T-helper 2 cell treated with Interferon-gamma antibody and Interleukin-4, amounts not matched to agents 5 μg/mL and 100 μg/mL, for 36 hours (primary cell): ENCODE measurements around the gene PLA2G2A.

Experiments used
- DNase-seq: peaks from one replicate; pipeline ENCODE4 v3.0.0; 2021; ENCODE audit warnings: low spot score
- H3K27ac Mint-ChIP-seq: one replicate; pipeline ENCODE4 v1.8.0; 2021; ENCODE audit warnings: mild to moderate bottlenecking, mixed read lengths
- H3K27me3 Mint-ChIP-seq: one replicate; pipeline ENCODE4 v1.8.0; 2021; ENCODE audit warnings: low read depth, mixed read lengths
- H3K36me3 Mint-ChIP-seq: one replicate; pipeline ENCODE4 v1.8.0; 2021; ENCODE audit warnings: low read depth, mixed read lengths
- H3K4me1 Mint-ChIP-seq: one replicate; pipeline ENCODE4 v1.8.0; 2021; ENCODE audit warnings: low read depth, mixed read lengths
- H3K4me3 Mint-ChIP-seq: one replicate; pipeline ENCODE4 v1.8.0; 2022; ENCODE audit warnings: mild to moderate bottlenecking, moderate library complexity, mixed read lengths
- H3K9me3 Mint-ChIP-seq: one replicate; pipeline ENCODE4 v1.8.0; 2021; ENCODE audit warnings: mixed read lengths

PLA2G2A gene

DNA sequence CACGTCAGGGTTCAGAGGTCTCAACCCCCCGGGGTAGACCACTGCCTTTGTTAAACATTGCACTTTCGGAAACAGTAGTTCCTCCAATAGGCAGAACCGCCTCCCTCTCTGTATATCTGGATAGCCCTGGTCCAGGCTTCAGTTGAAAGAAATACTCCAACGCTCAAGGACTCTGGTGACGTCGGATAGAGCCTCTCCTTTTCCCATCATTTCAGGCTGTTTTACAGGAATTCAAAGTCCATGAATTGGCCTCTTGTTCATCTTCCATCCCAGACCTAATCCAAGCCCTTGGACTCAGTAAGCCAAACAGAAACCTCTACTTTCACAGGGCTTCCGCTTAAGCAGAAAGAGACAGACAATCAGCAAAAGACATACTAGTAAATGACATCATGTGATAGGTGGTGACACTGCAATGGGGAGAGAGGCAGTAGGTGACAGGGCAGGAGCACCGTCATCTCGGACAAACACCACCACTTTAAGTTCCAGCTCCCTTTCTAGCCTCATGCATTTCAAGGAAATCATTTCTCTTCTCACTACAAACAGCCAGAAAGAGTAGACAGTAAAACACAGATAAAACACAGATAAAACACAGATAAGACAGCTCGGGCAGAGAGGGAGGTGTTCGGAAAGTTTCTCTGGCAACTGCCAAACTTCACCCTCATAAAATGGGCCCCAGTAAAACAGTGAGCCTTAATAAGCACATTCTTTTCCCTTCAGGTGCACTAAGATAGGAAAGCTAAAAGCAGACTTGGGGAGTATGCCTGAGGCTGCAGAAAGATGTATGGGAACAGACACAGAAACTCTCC, 2.3 kb upstream of the PLA2G2A start:
- DNase-seq = no peak
- Mint-ChIP-seq H3K9me3 (no peaks in the 10 kb centered on the region), H3K27me3 (peaks cover 13% of the 10 kb centered on the region), H3K4me1 (peaks cover 8% of the 10 kb centered on the region), H3K27ac (peak overlapping the region; percentile 71), H3K4me3 (no peak overlapping the region), H3K36me3 (no peaks in the 10 kb centered on the region)

DNA sequence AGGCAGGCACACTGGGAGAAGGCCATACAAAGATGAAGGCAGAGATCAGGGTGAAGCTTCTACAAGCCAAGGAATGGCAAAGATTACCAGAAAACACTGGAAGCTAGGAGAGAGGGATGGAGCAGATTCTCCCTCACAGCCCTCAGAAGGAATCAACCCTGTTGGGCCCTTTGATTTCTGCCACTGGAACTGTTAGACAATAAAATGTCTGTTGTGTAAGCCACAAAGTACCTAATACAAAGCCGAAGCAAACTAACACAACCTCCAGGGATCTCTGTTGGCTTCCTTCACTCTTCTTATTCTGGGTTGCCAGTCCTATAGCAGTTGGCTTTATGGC, 1.7 kb upstream of the PLA2G2A start:
- no peak for DNase-seq

DNA sequence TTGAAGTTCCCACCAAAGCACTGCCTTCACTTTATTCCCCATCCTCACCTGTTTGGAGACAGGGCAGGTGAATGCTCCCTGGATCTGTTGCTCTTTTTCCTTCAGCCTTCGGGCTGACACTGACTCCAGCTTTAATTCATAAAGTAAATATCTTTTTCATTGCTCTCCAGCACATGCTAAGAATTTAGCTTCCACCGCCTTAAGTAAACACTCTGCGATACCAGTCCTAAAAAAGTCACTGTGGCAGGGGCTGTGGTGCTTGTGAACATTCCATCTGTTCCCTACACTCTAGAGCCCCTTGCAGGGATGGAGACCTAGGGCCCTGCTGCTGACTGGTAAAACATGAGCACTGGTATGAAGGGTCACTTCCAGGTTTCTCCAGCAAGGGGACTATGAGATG, 896 bp upstream of the PLA2G2A start:
- no peak for DNase-seq
- Mint-ChIP-seq H3K27me3 (peaks cover 17% of the 10 kb centered on the region), H3K4me3 (no peak overlapping the region), H3K9me3 (no peaks in the 10 kb centered on the region), H3K27ac (no peak overlapping the region), H3K4me1 (peaks cover 8% of the 10 kb centered on the region), H3K36me3 (no peaks in the 10 kb centered on the region)

More for the DNA sequence above, 1.7 kb upstream of the PLA2G2A start:
- no peak overlapping the region for H3K27ac Mint-ChIP-seq
- H3K27me3 Mint-ChIP-seq = peaks cover 17% of the 10 kb centered on the region
- no peaks in the 10 kb centered on the region for H3K9me3 Mint-ChIP-seq
- H3K4me1 Mint-ChIP-seq = peaks cover 8% of the 10 kb centered on the region
- H3K4me3 Mint-ChIP-seq = no peak overlapping the region
- no peaks in the 10 kb centered on the region for H3K36me3 Mint-ChIP-seq

DNA sequence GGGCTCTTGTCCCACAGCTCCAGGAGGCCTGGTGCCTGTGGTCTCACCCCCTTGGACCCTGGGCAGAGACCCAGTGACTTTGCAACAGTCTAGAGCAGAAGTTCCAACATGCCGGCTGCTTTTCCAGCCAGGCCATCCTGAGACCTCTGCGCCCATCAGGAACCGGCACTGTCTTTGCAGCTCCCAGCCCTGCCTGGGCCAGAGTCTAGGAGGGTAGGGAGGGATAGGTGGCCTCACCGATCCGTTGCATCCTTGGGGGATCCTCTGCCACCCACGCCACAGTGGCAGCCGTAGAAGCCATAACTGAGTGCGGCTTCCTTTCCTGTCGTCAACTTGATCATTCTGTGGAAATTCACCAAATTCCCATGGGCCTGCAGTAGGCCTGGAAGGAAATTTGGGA, 1.3 kb downstream of the PLA2G2A start:
- Mint-ChIP-seq H3K4me3 (no peak overlapping the region), H3K27me3 (peaks cover 28% of the 10 kb centered on the region), H3K36me3 (no peaks in the 10 kb centered on the region), H3K9me3 (no peaks in the 10 kb centered on the region), H3K27ac (no peak overlapping the region), H3K4me1 (peaks cover 8% of the 10 kb centered on the region)
- DNase-seq = no peak

DNA sequence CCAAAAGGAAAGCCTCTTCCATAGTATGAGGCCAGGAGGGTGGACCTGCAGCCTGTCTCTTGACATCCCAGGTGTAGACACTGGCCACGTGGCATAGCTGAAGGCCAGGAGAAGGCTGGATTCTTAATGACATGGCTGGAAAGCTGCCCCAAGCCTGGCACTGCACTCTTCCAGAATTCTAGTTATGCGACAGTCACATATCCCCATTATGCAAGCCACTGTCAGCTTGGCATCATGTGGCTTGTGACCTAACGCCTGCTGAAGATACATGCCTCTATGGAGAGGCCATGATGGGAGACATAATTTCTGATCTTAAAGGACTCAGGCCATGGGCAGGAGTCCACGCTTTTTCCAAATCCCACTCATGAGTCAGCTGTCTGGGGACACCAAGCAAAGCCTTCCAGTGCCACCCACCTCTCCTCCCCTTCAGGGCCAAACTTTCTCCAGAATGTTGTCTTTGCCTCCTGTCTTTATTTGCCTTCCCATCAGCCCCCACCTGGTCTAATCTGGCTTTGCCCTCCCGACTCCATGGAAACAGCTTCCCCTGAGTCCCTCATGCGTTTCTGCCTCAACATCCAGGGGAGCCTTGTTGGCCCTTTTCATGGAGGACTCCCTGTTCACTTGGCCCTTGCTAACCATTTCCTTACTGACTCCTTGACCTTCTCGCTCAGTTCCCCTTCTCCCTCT, 3.0 kb downstream of the PLA2G2A start:
- DNase-seq = no peak
- Mint-ChIP-seq H3K36me3 (no peaks in the 10 kb centered on the region), H3K27ac (no peak overlapping the region), H3K4me1 (peaks cover 2% of the 10 kb centered on the region), H3K27me3 (peaks cover 24% of the 10 kb centered on the region), H3K9me3 (no peaks in the 10 kb centered on the region), H3K4me3 (no peak overlapping the region)

DNA sequence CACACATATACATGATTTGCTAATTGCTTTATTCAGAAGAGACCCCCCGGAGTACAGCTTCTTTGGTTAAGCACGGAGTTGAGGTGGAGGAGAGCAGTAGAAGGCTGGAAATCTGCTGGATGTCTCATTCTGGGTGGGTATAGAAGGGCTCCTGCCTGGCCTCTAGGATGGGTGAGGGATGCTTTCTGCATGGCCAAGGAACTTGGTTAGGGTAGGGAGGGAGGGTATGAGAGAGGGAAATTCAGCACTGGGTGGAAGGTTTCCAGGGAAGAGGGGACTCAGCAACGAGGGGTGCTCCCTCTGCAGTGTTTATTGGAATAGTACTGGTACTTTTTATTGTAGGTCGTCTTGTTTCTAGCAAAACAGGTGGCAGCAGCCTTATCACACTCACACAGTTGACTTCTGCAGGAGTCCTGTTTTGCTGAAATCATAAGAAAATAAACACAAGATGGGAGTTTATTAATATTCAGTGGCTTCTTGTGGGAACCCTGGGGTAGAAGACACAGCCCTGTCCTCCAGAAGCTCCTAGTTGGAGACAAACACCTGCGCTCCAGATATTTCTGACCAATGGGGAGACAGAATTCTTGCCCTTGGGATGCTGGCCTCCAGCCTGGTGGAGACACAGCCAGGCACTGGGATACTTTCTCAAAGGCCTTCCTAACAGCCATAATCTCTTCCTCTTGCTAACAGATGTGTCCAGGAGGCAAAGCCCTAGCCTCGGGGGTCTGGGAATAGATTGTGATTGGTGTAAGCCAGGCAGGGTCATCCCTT, 3.8 kb downstream of the PLA2G2A start:
- H3K4me3 Mint-ChIP-seq = no peak overlapping the region
- H3K27ac Mint-ChIP-seq = no peak overlapping the region
- H3K36me3 Mint-ChIP-seq = no peaks in the 10 kb centered on the region
- peaks cover 24% of the 10 kb centered on the region for H3K27me3 Mint-ChIP-seq
- no peak for DNase-seq
- H3K4me1 Mint-ChIP-seq = no peaks in the 10 kb centered on the region
- no peaks in the 10 kb centered on the region for H3K9me3 Mint-ChIP-seq

DNA sequence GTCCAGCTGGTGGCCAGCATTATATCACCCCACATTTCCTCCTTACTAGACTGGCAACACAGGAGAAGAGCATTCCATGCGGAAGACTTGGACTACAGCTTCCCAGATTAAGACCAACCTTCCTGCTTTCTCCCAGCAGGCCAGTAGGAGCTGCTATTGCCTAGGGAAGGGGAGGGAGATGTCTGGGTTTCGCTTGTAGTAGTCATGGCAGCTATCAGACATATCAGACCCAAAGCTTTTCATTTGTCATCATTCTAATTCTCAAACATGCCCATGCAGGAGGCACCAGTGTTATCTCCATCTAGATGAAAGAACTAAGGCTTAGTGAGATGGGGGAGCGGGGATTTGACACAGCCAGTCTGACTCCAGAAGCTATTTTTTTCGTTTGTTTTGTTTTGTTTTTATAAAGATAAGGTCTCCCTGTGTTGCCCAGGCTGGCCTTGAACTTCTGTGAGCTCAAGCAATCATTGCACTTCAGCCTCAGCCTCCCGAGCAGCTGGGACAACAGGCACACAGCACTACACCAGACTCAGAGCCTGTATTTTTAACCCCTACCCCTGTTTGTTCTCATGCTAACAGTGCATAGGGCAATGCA, 4.5 kb downstream of the PLA2G2A start:
- H3K4me1 Mint-ChIP-seq = no peaks in the 10 kb centered on the region
- DNase-seq = peak; percentile 28

DNA sequence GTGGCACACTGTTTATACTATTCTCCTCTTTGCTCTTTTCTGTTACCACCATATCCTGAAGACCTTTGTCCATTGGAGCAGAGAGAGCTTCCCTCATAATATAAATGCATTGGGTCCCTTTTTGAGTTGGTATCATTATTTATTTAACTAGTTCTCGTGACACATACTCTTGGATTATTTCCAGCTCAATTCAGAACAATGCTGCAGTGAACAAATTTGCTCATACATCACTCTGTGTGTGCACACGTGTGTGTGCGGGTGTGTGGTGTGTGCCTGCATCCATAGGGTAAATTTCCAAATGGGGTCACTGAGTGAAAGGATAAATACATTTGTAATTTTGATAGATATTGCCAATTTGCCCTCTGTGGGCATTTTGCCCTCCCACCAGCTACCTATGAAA, 5.8 kb downstream of the PLA2G2A start:
- no peak overlapping the region for H3K4me3 Mint-ChIP-seq
- no peaks in the 10 kb centered on the region for H3K4me1 Mint-ChIP-seq
- H3K27me3 Mint-ChIP-seq = peaks cover 31% of the 10 kb centered on the region
- DNase-seq = no peak
- H3K9me3 Mint-ChIP-seq = no peaks in the 10 kb centered on the region
- no peaks in the 10 kb centered on the region for H3K36me3 Mint-ChIP-seq
- H3K27ac Mint-ChIP-seq = no peak overlapping the region

More for the DNA sequence above, 4.5 kb downstream of the PLA2G2A start:
- H3K36me3 Mint-ChIP-seq = no peaks in the 10 kb centered on the region
- H3K27ac Mint-ChIP-seq = no peak overlapping the region
- H3K27me3 Mint-ChIP-seq = peaks cover 26% of the 10 kb centered on the region
- no peak overlapping the region for H3K4me3 Mint-ChIP-seq
- H3K9me3 Mint-ChIP-seq = no peaks in the 10 kb centered on the region

DNA sequence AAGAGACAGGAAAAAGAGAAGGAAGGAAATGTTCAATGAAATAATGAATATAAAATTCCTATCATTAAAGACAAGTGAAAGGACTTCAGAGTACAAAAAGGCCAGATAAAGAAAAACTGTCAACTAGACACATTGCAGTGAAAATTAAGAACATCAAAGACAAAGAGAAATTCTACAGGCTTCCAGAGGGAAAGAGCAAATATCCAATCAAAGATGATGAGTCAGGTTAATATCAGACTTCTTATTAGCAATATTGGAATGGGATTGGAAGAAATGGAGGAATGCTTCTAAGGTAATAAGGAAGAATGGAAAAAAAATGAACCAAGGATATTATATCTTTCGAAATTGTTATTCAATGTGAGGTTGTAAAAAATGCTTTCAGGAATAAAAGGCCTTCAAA, 7.8 kb downstream of the PLA2G2A start:
- peaks cover 28% of the 10 kb centered on the region for H3K27me3 Mint-ChIP-seq
- no peak overlapping the region for H3K4me3 Mint-ChIP-seq

DNA sequence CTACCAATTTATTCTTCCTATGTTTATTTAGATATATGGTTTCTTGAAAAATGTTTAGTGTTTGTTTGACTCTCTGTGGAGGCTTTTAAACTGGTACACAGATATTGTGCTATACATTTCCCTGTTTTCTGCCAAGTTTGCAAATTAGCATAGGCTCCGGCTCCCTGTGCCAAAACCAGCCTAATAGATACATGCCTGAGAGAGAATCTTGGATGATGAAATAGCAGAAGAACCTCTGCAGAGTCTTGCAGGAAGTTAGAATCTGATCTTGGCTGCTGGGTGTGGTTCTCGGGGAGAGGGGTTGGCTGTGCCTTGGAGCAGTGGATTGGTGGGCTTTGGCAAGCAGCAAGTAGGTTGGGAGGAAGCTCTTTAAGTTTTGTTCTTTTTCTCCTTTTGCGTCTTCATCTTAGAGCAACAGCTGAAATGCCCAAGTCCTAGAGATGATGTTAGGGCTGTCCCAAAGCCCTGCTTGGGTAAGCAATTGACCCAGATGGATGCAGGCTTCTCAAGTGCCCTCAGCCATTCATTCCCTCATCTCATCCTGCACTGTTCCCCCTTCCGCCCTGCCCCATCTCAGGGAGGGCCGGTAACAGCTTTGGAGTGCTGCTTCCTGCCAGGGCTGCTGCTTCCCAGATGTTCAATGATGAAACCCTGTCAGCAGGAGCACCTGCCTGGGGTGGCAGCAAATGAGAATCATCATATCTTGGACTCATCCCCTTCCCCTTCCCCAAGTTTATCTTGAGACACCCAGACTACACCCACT, 9.3 kb downstream of the PLA2G2A start:
- H3K4me1 Mint-ChIP-seq = no peaks in the 10 kb centered on the region
- DNase-seq = no peak

More for the DNA sequence above, 7.8 kb downstream of the PLA2G2A start:
- DNase-seq = no peak
- H3K27ac Mint-ChIP-seq = no peak overlapping the region
- no peaks in the 10 kb centered on the region for H3K4me1 Mint-ChIP-seq
- H3K36me3 Mint-ChIP-seq = no peaks in the 10 kb centered on the region
- H3K9me3 Mint-ChIP-seq = no peaks in the 10 kb centered on the region

DNA sequence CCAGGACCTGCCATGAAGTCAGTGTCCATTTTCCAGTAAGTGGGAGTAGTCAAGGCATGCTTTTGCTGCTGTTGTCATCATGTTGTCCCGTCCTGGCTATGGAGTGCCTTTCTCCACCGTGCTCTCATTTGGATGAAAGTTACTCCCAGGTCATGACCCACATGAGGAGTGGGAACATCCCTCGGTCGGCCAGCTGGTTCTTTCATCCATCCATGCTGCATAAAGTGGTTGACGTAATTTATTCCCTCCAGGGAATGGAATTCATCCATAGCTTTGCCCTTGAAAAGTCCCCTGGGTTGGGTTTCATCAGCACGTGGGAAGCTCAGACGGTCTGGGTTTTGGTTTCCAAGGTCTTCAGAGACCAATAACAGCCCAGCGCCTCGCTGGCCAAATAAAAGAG, 11.6 kb downstream of the PLA2G2A start:
- H3K4me3 Mint-ChIP-seq = no peak overlapping the region
- H3K36me3 Mint-ChIP-seq = no peaks in the 10 kb centered on the region
- peaks cover 18% of the 10 kb centered on the region for H3K27me3 Mint-ChIP-seq
- H3K27ac Mint-ChIP-seq = no peak overlapping the region
- no peaks in the 10 kb centered on the region for H3K9me3 Mint-ChIP-seq
- no peaks in the 10 kb centered on the region for H3K4me1 Mint-ChIP-seq
- DNase-seq = no peak

More for the DNA sequence above, 9.3 kb downstream of the PLA2G2A start:
- Mint-ChIP-seq H3K4me3 (no peak overlapping the region), H3K27me3 (peaks cover 22% of the 10 kb centered on the region), H3K27ac (no peak overlapping the region), H3K9me3 (no peaks in the 10 kb centered on the region), H3K36me3 (no peaks in the 10 kb centered on the region)

DNA sequence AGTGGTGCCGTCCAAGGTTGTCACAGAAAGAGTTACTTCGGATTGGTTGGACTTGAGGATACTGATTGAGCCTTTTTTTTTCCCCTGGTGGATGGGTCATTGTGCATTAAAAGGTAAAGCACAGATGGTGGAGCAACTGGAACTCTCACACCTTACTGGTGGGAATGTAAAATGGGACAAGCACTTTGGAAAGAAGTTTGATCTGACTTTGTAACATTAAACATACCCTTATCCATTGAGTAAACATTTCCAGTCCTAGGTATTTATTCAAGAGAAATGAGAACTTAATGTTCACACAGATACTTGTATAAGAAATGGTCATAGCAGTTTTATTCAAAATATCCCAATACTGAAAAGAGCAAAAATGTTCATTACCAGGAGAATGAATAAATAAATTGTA, 14.9 kb downstream of the PLA2G2A start:
- Mint-ChIP-seq H3K9me3 (no peaks in the 10 kb centered on the region), H3K27me3 (peaks cover 12% of the 10 kb centered on the region), H3K36me3 (no peaks in the 10 kb centered on the region), H3K27ac (no peak overlapping the region), H3K4me3 (no peak overlapping the region), H3K4me1 (no peaks in the 10 kb centered on the region)
- no peak for DNase-seq

DNA sequence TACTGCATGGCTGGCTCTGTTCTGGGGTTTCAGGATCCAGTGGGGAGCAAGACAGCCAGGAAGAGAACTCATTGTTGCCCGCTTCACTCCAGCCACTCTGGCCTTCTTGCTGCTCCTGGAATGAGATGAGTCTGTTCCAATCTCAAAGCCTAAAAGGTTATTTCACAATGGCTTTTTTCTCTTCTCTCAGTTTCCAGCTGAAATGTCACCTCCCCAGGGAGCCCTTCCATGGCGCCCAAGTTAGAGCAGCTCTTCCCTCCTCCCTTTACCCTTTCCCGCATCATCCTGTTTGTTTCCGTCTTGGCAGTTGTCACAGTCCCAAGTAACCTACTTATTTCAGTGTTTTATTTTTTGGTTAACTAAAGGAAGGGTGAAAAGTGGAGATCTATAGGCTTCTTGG, 15.8 kb downstream of the PLA2G2A start:
- Mint-ChIP-seq H3K4me3 (no peak overlapping the region), H3K4me1 (no peaks in the 10 kb centered on the region), H3K27me3 (peaks cover 12% of the 10 kb centered on the region), H3K36me3 (no peaks in the 10 kb centered on the region), H3K27ac (no peak overlapping the region), H3K9me3 (no peaks in the 10 kb centered on the region)
- DNase-seq = no peak
